GM20431 (cell line): ENCODE results near the gene TRAF5.
"Not testable (repeated sequence)": the region's sequence is repeated elsewhere in the genome, so short reads cannot be mapped to it uniquely, and the experiment has no call there.

Experiments used
- in situ Hi-C: fragments of 300-500 bp; cut with MseI, MboI; formaldehyde crosslinking; loops from one replicate; pipeline ENCODE4 v1.15.0; 2020; ENCODE audit warnings: low sequenced_read_pairs; ENCODE audit not compliant: unreplicated experiment

The TRAF5 gene

GRCh38 chr1:211415700-211416099 lies 89.1 kb downstream of the TRAF5 start:
- in situ Hi-C loops, result no loop called here

GRCh38 chr1:211416246-211416627 lies 89.6 kb downstream of the TRAF5 start:
- in situ Hi-C loops, result not testable (repeated sequence)

DNA sequence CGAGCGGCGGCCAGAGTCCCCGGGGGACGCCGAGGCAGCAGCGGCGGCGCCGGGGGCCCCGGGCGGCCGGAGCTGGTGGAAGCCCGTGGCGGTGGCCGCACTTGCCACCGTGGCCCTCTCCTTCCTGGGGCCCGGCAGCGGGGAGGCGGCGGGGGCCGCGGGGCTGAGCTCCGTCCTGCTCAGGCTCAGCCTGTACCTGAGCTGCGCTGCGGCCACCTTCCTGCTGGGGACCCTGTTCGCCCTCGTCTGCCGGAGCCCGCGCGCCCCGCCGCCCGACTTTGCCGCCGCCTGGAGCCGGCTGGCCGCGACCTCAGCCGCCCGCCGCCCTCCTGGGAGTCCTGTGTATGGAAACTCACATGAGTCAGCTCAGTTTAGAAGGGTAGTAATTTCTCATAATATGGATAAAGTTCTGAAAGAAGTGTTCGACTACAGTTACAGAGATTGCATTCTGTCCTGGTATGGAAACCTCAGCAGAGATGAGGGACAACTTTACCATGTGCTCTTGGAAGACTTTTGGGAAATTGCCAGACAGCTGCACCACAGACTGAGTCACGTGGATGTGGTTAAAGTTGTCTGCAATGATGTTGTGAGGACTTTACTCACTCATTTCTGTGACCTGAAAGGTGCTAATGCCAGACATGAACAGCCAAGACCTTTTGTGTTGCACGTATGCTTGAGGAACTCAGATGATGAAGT lies 90.1 kb downstream of the TRAF5 start:
- in situ Hi-C loops, result not testable (repeated sequence)

DNA sequence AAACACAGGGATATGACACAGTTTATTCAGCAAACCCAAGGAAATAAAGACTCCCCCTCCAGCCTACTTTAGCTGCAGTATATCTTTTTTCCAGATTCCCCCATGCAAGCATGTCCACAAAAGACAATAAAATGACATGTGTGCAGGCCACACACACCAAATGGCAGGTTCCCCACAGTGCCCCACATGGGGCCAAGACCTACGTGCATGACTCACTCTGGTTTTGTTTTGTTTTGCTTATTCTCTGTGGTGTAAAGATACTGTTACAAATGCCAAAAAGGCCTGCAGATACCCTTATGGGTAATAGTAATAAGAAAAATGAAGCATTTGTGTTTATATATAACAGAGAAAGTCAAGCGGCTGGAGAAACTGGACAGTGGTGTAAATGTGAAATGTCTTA lies 93.8 kb downstream of the TRAF5 start:
- in situ Hi-C loops, result no loop called here

GRCh38 chr1:211420845-211421454 lies 94.3 kb downstream of the TRAF5 start:
- in situ Hi-C loops, result no loop called here

- in situ Hi-C loops, result no loop called here
Observed at GRCh38 chr1:211424018-211424417, 97.4 kb downstream of the TRAF5 start.
